ENCODE measurements around the gene NEGR1.

DNA sequence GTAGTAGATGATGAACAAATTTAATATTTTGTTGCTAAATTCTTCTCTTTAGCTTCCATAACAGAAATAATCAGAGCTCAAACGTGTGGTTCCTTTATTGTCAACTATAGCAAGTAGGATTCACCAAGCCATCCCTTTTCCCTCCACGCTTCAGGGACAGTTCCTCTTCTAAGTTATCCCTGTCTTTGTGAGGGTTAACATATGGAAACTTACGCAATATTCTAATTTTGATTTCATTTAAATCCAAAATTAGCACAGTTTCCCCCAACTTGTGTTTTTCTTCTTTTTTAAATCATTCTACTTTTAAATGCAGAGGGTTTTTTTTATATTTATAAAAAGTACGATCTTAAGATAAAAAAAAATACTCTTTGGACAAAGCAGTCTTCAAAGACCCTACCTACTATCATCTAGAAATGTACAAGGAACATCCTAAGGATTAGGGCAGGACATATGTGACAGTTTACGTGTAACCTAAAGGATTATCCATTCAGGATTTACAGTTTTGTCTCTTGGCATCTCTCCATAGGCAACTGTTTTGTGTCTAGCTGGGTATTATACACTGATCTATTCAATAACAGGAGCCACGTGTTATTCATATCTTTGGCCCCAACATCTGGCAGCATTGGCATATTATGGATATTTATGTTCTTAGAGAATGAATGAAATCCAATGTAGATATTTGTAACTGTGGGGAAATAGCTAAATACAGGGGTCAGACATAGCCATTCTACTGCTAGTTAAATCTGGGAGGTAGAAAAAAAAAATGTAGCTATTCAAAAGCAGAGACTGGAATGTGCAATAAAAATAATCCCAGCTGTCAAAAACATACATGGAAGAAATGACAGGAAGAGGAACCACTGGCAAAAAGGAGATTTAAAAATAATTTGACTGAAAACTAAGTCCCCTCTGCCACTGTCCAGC, 272.9 kb downstream of the NEGR1 start:
- TF ChIP-seq, protein P1, sequence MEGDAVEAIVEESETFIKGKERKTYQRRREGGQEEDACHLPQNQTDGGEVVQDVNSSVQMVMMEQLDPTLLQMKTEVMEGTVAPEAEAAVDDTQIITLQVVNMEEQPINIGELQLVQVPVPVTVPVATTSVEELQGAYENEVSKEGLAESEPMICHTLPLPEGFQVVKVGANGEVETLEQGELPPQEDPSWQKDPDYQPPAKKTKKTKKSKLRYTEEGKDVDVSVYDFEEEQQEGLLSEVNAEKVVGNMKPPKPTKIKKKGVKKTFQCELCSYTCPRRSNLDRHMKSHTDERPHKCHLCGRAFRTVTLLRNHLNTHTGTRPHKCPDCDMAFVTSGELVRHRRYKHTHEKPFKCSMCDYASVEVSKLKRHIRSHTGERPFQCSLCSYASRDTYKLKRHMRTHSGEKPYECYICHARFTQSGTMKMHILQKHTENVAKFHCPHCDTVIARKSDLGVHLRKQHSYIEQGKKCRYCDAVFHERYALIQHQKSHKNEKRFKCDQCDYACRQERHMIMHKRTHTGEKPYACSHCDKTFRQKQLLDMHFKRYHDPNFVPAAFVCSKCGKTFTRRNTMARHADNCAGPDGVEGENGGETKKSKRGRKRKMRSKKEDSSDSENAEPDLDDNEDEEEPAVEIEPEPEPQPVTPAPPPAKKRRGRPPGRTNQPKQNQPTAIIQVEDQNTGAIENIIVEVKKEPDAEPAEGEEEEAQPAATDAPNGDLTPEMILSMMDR (conservative IDR thresholded peaks at IDR 0.05; ENCODE audit: low read length) = no peak
- TF ChIP-seq EZH2phosphoT487 (IDR thresholded peaks at IDR 0.05; ENCODE audit: borderline replicate concordance, low read depth, low read length) = no peak

Measured in OCI-LY7 (cell line).